GM21381 (cell line): ENCODE results near the gene KNSTRN.
A peak's percentile ranks its signal among the peaks of the same experiment; 100 is the strongest.

Experiments used
- ATAC-seq: cut with Tn5 transposase; IDR thresholded peaks from one replicate; pipeline ENCODE4 v1.9.1; 2021; ENCODE audit warnings: mild to moderate bottlenecking, moderate library complexity; ENCODE audit not compliant: unreplicated experiment

Gene KNSTRN

GRCh38 chr15:40392986-40393948 is 10.7 kb downstream of the KNSTRN start:
- ATAC-seq, result no peak

GRCh38 chr15:40397688-40398412 is 15.3 kb downstream of the KNSTRN start:
- ATAC-seq, result no peak

GRCh38 chr15:40398413-40398873 is 15.9 kb downstream of the KNSTRN start:
- peak; percentile 70 for ATAC-seq

- no peak for ATAC-seq
Observed at GRCh38 chr15:40399370-40399769, 16.8 kb downstream of the KNSTRN start.

GRCh38 chr15:40405501-40406381 is 23.2 kb downstream of the KNSTRN start, which contains the start of gene IVD:
TSS of gene IVD (plus strand) at chr15:40405795. CDS start at chr15:40405828, 33 bp downstream.
- ATAC-seq, result peak; percentile 87

- peak; percentile 39 for ATAC-seq
Observed at GRCh38 chr15:40407330-40407990, 24.9 kb downstream of the KNSTRN start.

GRCh38 chr15:40409366-40409765 is 26.8 kb downstream of the KNSTRN start:
- ATAC-seq, result peak; percentile 26

- no peak for ATAC-seq
Observed at GRCh38 chr15:40410476-40410875, 28.0 kb downstream of the KNSTRN start.

- ATAC-seq, result no peak
Observed at GRCh38 chr15:40412095-40412759, 29.7 kb downstream of the KNSTRN start.

GRCh38 chr15:40413036-40413435 is 30.5 kb downstream of the KNSTRN start:
- ATAC-seq, result no peak

- no peak for ATAC-seq
Observed at GRCh38 chr15:40414816-40415215, 32.3 kb downstream of the KNSTRN start.

- ATAC-seq, result no peak
Observed at GRCh38 chr15:40415226-40415625, 32.7 kb downstream of the KNSTRN start.

GRCh38 chr15:40416056-40416455 is 33.5 kb downstream of the KNSTRN start:
- no peak for ATAC-seq

- ATAC-seq, result no peak
Observed at GRCh38 chr15:40418126-40418525, 35.6 kb downstream of the KNSTRN start.

GRCh38 chr15:40420071-40420713 is 37.7 kb downstream of the KNSTRN start:
- ATAC-seq, result no peak

- ATAC-seq, result no peak
Observed at GRCh38 chr15:40420793-40421192, 38.3 kb downstream of the KNSTRN start.

- ATAC-seq, result no peak
Observed at GRCh38 chr15:40421246-40422157, 39.0 kb downstream of the KNSTRN start.

GRCh38 chr15:40424483-40425115 is 42.1 kb downstream of the KNSTRN start:
- no peak for ATAC-seq
